NCI-H2081 treated with DMSO at 0.1 percent for 48 hours (cell line): ENCODE results near the gene PTPRE.

Source experiments
- DNase-seq: peaks from one replicate; lab custom pipeline; 2025; lab: John Stamatoyannopoulos, UW

The PTPRE gene

DNA sequence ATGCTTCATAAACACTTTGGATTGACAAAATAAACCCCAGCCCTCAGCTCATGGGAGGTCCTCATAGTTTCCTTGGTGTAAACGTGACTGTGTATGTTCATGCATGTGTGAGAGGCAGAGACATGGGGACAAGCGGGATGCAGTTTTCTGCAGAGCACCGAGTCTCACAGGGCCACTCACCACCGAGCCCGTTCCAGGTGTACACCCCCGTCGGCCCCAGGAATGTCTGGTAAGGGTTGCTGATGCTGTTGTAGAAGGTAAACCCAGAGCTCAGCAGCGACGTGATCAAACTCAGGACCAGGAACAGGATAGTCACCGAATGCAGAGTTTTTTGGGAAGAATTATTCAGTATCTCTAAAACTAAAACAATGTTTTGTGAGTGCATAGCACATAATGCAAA is 23.4 kb upstream of the PTPRE start:
- no peak for DNase-seq

- DNase-seq = no peak
These were observed 22.4 kb upstream of the PTPRE start for GRCh38 chr10:127884501-127884900.

GRCh38 chr10:127886371-127887051 is 20.4 kb upstream of the PTPRE start:
- DNase-seq = no peak

- no peak for DNase-seq
These were observed 19.1 kb upstream of the PTPRE start for GRCh38 chr10:127887541-127888415.

DNA sequence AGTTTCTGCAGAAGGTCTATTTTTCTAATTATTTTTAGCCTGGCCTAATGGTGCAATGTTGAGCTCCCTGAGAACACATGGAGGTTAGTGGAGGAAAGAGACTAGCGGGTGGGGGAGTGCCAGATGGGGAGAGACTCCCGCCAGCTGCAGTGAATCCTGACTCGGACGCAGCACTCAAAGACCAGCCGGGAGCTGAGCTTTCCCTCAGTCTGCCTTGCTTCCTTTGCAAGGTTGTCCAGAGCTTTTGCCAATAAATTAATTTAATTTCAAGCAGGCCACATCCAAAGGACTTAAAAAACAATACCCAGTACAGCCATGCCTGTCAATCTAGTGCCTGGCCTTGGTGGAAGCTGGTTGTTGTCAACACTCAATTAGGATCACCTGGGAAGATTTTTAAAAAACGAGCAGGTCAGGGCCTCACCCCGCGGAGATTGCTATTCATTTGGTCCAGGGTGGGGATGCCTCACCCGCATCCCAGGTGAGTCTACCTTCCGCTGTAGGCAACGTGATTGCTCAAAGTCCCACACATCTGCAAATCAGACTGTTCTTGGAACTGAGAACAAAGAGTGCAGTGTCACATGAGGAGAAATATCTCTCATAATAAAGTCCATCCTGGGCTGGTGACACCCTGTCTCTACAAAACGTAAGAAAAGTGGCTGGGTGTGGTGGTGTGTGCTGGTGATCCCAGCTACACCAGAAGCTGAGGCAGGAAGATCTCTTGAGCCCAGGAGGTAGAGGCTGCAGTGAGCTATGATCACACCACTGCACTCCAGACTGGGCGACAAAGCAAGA is 18.2 kb upstream of the PTPRE start:
- no peak for DNase-seq

- DNase-seq = no peak
These were observed 17.2 kb upstream of the PTPRE start for GRCh38 chr10:127889605-127890195.

DNA sequence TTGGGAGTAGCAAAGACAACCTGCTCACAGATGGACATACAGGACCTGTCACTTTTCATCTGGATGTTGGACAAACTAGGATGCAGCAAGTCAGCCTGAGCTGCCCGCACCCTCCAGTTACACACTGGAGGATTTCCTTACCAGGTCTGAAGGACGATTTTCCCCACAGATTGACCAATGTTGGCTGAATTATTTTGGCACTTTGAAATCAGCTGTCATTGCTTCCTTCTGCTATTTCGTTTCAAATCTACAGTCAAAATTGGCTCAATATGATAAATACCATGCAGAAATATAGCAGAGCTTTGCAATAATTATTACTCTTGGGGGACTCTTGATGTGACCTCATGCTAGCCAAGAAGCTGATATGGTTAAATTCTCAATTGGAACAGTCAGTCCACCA is 16.7 kb upstream of the PTPRE start:
- DNase-seq = no peak

DNA sequence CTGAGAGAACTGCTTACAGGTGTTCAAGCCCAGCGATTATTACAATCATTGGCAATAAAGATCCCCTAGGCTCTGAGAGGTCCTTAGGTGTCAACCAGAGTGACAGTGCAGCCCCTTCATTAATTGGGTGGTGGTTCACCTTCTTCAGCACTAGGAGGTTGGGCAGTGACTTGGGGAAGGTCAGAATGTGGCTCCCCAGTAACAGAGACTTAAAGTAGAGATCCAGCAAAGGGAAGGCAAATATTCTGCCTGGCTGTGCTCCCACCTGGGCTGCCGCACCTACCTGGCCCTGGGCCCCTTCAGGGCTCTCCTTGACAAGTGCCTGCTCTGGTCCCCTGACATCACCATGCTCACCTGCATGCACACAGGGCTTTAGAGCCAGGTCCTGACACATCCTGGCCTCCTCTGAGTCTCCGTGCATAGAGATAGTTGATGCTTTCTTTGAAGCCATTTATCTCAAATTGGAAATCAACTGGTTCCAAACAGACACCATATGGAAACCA is 16.0 kb upstream of the PTPRE start:
- no peak for DNase-seq

DNA sequence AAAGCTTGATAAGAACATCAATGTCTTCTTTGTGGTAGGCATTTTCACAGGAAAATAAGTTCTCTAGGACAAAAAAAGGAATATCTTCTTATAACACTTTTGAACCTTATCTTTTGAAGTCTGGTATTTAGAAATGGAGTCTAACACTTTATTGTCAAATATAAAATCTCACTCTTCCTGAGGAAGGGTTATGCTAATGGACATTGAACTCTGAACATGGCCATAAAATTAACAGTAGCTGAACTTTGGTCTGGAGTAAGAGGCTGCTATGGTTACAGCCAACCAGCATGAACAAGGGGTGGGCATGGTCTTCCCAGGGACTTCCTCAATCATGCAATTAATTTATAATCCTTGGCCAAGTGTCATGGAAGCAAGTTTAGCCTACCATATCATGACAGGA is 14.2 kb upstream of the PTPRE start, which contains the start of gene CLRN3:
CLRN3 (minus strand) TSS at position 199 of the 400 bp plus-strand sequence; CDS start at position 42, 157 bp downstream.
- no peak for DNase-seq

GRCh38 chr10:127894146-127894545 is 12.8 kb upstream of the PTPRE start:
- no peak for DNase-seq

DNA sequence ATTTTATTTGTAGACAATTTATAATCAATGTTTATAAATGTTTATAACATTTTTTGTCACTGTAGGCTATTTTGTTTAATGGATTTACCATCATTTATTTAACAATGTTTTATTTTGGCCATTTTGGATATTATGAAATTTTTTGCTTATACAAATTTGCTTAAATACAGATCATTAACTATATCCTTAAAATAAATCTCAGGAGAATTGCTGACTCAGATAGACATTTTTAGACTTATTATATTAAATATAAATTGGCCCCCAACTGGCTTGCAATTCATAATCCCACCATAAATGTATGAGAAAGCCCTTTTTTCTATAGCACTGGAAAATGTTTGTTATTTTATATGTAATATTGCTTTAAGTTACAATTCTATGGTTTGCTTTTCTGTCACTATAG is 10.3 kb upstream of the PTPRE start:
- DNase-seq = no peak

DNA sequence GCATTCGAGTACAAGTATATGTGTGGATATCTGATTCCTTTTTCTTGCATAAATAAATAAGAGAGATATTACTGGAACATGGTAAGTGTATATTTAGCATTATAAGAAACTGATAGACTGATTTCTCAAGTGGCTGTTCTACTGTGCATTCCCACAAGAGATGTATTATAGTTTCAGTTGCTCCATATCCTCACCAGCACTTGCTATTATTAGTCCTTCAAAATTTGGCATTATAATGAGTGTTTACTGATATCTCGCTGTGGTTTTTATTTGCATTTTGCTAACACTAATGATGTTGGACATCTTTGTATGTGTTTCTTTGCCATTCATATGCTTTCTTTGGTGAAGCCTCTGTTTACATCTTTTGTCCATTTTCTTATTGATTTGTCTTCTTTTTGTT is 9.7 kb upstream of the PTPRE start:
- DNase-seq = no peak

DNA sequence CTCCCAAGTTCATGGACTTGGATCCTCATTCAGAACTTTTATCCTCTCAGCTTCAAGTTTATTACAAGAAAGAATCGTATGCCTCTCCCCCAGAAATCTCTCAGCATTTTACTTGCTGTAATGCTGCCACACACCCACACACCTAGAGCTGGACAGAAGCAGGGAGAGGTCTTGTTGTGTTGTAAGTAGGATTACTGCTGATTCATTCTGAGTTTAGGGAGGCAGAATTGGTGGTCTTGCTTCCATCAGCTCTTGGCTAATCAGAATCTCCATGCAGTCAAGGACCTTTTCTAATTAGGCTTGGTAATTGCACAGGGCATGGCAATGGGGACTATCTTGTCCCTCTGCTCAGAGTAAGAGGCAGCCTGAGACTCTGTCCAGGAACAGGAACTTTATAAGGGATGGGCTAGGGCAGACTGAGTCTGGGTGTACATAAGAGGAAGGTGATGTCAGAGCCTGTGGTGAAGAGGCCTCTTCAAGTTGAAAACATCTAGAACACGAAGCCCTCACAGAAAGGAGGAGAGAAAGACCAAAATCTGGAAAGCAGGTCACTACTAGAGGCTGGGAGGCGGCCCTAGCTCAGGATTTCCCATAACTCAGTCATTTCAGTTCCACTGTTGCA is 7.0 kb upstream of the PTPRE start:
- DNase-seq = no peak

DNA sequence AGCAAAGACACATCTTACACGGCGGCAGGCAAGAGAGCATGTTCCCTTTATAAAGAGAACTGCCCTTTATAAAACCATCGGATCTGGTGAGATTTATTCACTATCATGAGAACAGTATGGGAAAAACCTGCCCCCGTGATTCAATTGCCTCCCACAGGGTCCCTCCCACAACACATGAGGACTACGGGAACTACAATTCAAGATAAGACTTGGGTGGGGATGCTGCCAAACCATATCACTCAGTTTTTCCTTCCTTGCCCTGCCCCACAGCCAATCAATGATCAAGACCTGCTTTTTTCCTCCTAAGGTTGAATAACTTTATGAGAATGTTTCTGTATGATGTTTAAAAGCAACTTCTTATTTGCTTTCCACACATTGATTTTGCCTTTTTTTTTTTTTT is 3.1 kb upstream of the PTPRE start:
- no peak for DNase-seq

DNA sequence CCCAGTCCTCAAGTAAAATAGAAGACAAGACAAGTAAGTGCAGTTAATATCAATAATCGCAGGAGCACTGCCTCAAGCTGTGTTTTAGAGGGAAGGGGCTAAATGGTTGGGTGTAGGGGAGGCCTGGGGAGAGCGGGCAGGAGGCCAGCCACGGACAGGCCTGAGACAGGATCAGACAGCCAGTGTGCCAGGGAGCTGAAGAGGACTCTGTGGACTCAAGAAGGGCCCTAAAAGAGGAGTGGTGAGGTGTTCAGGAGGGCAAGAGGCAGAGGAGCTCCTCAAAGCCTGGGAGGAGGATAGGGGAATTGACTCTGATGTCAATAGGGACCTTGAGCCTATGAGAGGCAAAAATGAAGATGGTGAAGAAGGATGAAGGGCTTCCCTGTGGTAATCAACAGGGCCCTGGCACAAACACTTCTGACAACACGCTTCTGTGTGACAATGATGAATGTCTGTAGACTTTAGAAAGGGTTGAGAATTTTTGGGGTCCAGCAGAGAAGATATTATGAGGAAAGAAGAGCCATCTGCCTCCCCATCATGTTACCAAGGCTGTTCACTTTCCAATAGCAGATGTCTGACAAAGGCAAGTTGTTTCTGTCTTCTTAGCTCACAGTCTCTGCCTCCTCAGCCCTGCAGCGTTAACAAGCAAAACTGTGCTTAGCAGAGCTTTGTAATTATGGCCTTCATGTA is 2.4 kb upstream of the PTPRE start:
- no peak for DNase-seq

DNA sequence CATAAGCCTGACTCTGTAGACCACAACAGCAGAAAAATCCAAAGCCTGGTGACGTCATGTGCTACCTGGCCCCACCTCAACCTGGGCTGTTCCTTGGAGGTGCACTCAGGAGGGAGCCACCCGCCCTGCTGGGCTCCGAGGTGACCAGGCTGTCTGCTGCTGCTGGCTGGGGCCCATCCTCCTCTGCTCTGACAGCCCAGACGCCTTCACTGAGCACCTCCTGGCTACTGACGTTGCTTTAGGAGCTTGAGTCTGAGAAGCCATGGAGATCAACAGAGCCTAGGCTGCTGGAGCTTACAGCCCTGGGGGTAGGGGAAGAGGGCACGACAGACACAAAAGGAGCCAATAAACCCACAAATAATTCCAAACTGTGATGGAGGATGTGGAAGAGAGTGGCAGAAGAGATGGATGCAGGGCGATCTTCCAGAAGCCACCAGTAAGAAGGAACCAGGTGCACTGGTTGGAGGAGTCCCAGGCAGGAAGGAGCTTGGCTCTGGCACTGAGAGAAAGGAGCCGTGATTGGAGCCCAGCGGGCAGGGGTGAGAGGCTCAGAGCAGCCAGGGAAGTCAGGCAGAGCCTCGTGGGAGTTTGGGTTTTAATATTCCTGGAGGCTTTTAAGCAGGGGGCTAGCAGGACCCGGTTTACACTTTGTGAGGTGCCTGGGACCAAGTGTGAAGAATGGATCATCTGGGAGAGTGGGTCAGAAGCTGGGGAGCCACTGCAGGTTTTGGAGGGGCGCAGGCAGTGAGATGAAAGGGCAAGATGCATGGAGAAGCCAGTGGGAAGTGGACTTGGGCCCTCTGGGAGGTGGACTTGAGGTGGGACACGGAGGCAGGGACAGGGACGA is 1.7 kb upstream of the PTPRE start:
- DNase-seq = no peak

- no peak for DNase-seq
These were observed 1.0 kb upstream of the PTPRE start for GRCh38 chr10:127905848-127906261.

DNA sequence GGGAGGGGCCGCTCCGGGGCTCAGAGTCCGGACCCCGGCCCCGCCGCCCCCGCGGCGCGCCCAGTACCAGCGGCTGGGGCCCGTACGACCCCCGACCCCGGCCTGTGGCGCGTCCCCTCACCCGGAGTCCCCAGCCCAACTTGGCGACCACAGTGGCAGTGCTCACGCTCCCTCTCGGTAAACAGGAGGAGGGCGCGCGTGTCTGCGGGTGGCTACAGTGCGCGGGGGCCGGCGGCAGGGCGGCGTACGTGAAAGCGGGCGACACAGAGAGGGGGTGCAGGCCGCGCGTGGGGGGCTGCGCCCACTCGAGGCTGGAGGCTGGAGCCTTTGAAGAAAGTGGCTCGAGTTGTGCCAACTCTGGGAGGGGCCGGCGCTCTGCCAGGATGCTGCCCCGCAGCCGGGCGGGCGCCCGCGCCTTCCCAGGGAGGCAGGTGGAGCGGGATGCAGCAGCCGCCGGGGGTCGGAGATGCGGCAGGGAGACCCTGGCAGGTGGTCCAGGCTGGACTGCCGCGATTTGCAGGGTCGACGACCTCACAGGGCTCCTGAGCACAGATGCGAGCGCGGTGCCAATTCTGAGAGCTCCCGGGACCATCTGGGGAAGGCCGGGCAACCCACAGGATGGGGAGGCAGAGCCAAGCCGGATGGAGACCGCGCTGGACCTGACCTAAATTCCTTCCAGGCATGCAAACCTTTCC is 655 bp downstream of the PTPRE start:
- no peak for DNase-seq
